Keratinocyte (primary cell): Measurements from ENCODE around the gene TENM4. TPM values are rescaled to one million over a fixed set of nuclear protein-coding genes. Genes with fewer than 3 reads are reported as not detected.

ENCODE experiments used
- DNase-seq: peaks from one replicate; pipeline ENCODE4 v3.0.0-alpha.2; 2011; ENCODE audit warnings: low read depth, missing footprints, low spot score
- FAIRE-seq: peaks from 2 replicates; lab custom pipeline; 2011; peaks lifted over from hg19 to GRCh38; lab: Jason Lieb, UNC
- H2AFZ ChIP-seq: 2 replicates; pipeline ENCODE4 v1.6.0; 2012; ENCODE audit warnings: low read length, control low read depth, inconsistent platforms; ENCODE audit not compliant: control insufficient read depth
- H3K27ac ChIP-seq: 2 replicates; pipeline ENCODE4 v1.5.1; 2011; ENCODE audit warnings: low read length; ENCODE audit not compliant: control insufficient read depth, insufficient read depth
- H3K27me3 ChIP-seq: 3 replicates; pipeline ENCODE4 v1.6.0; 2011; ENCODE audit warnings: low read length; ENCODE audit not compliant: control insufficient read depth, insufficient read depth; ENCODE audit errors: extremely low read depth
- H3K36me3 ChIP-seq, 2 experiments: 2 replicates in 1 of 2; 3 replicates in 1 of 2; pipeline ENCODE4 v1.5.1; 2011; ENCODE audit warnings: low read length in 2 of 2, mild to moderate bottlenecking in 1 of 2; ENCODE audit not compliant: control insufficient read depth in 2 of 2, insufficient read depth in 2 of 2; ENCODE audit errors: extremely low read depth in 1 of 2
- H3K4me1 ChIP-seq: 3 replicates; pipeline ENCODE4 v1.5.1; 2011; ENCODE audit warnings: low read length; ENCODE audit not compliant: control insufficient read depth, insufficient read depth; ENCODE audit errors: extremely low read depth
- H3K4me2 ChIP-seq: 3 replicates; pipeline ENCODE4 v1.6.0; 2011; ENCODE audit warnings: low read depth, low read length; ENCODE audit not compliant: control insufficient read depth, insufficient read depth; ENCODE audit errors: extremely low read depth
- H3K4me3 ChIP-seq, 3 experiments: fragments of 200-600 bp in 1 of 3; sonication (generic) in 1 of 3; 2 replicates in 2 of 3; 3 replicates in 1 of 3; pipeline ENCODE4 v1.5.1; 2011 to 2016; ENCODE audit warnings: low read length in 3 of 3, mild to moderate bottlenecking in 3 of 3, control low read depth in 2 of 3, inconsistent platforms in 1 of 3, low read depth in 1 of 3, mixed read lengths in 1 of 3, mixed run types in 1 of 3, moderate library complexity in 1 of 3; ENCODE audit not compliant: control insufficient read depth in 2 of 3, insufficient read depth in 2 of 3; ENCODE audit errors: extremely low read depth in 1 of 3
- H3K79me2 ChIP-seq: 2 replicates; pipeline ENCODE4 v1.6.0; 2012; ENCODE audit warnings: low read length; ENCODE audit not compliant: control insufficient read depth, insufficient read depth
- H3K9ac ChIP-seq: 3 replicates; pipeline ENCODE4 v1.6.0; 2011; ENCODE audit warnings: low read length; ENCODE audit not compliant: control insufficient read depth, insufficient read depth; ENCODE audit errors: extremely low read depth
- H3K9me1 ChIP-seq: 3 replicates; pipeline ENCODE4 v1.6.0; 2011; ENCODE audit warnings: low read length; ENCODE audit not compliant: control insufficient read depth, insufficient read depth; ENCODE audit errors: extremely low read depth
- H3K9me3 ChIP-seq: 2 replicates; pipeline ENCODE4 v1.5.1; 2012; ENCODE audit warnings: low read depth, low read length; ENCODE audit not compliant: control insufficient read depth
- H4K20me1 ChIP-seq: 3 replicates; pipeline ENCODE4 v1.6.0; 2011; ENCODE audit warnings: low read length; ENCODE audit not compliant: control insufficient read depth, insufficient read depth; ENCODE audit errors: extremely low read depth
- CTCF ChIP-seq, 3 experiments: IDR thresholded peaks in 1 of 3; conservative IDR thresholded peaks in 1 of 3; optimal IDR thresholded peaks in 1 of 3; 2 replicates in 2 of 3; 3 replicates in 1 of 3; pipeline versions ENCODE3 to v1.5.1; 2011; ENCODE audit warnings: low read length in 3 of 3, mild to moderate bottlenecking in 3 of 3, moderate library complexity in 2 of 3, control low read depth in 1 of 3, inconsistent platforms in 1 of 3; ENCODE audit not compliant: insufficient read depth in 2 of 3; ENCODE audit errors: extremely low read depth in 1 of 3
- EZH2 ChIP-seq: IDR thresholded peaks from one replicate; pipeline ENCODE4 v1.6.1; 2012; ENCODE audit warnings: inconsistent platforms, mild to moderate bottlenecking, low read length, moderate library complexity
- dilution Hi-C: fragments of 300-500 bp; cut with MboI; formaldehyde crosslinking; loops from one replicate; pipeline ENCODE4 v1.7.0; 2020; ENCODE audit warnings: low sequenced_read_pairs; ENCODE audit not compliant: extremely low pct_ligation_motif_present
- polyA plus RNA-seq, 5 experiments: library from polyadenylated mRNA; depleted of rRNA in 3 of 5; stranded (reverse) in 3 of 5; stranded (forward) in 1 of 5; unstranded in 1 of 5; fragments of >200 nt; gene quantifications; 1 replicate in 1 of 5; 2 replicates in 3 of 5; 3 replicates in 1 of 5; pipeline versions ENCODE4 v1.2.1 to v1.2.3, GENCODE V29; 2011 to 2012; ENCODE audit warnings: missing spikeins in 2 of 5, low read depth in 1 of 5, low replicate concordance in 1 of 5

Gene TENM4
- polyA plus RNA-seq, 1 donor (not counting 4 experiments of a cell fraction or from before 2014, with no cell fraction given) = 3.5 TPM

- no peak overlapping the region for H3K9ac ChIP-seq
- H3K4me2 ChIP-seq = no peak overlapping the region
- peaks cover 22% of the 10 kb centered on the region for H3K4me1 ChIP-seq
- no peak overlapping the region for H3K4me3 ChIP-seq
- H2AFZ ChIP-seq = no peak overlapping the region
- DNase-seq = no peak
- H4K20me1 ChIP-seq = no peaks in the 10 kb centered on the region
- no peaks in the 10 kb centered on the region for H3K9me1 ChIP-seq
- H3K27me3 ChIP-seq = no peaks in the 10 kb centered on the region
- H3K9me3 ChIP-seq = no peaks in the 10 kb centered on the region
- FAIRE-seq = no peak
- TF ChIP-seq EZH2 (no peak), CTCF (optimal IDR thresholded peaks at IDR 0.05 in 1 of 3, IDR thresholded peaks at IDR 0.05 in 1 of 3, conservative IDR thresholded peaks at IDR 0.05 in 1 of 3; ENCODE audit: extremely low read depth in 1 of 3, insufficient read depth in 2 of 3, low read length in 3 of 3) (no peak)
- H3K79me2 ChIP-seq = no peaks in the 10 kb centered on the region
- dilution Hi-C loops = no loop called here
- H3K27ac ChIP-seq = no peak overlapping the region
- H3K36me3 ChIP-seq = no peaks in the 10 kb centered on the region
Measured at GRCh38 chr11:78710417-78710816, 730.4 kb downstream of the TENM4 start.

GRCh38 chr11:78708388-78708787, 732.4 kb downstream of the TENM4 start:
- Histone ChIP-seq H3K4me3 (no peak overlapping the region), H4K20me1 (no peaks in the 10 kb centered on the region), H3K27ac (peak overlapping the region; percentile 43), H2AFZ (peak overlapping the region; percentile 35), H3K27me3 (no peaks in the 10 kb centered on the region), H3K9ac (no peak overlapping the region), H3K4me1 (peaks cover 10% of the 10 kb centered on the region), H3K9me3 (no peaks in the 10 kb centered on the region), H3K9me1 (no peaks in the 10 kb centered on the region), H3K79me2 (no peaks in the 10 kb centered on the region), H3K4me2 (peak overlapping the region; percentile 48), H3K36me3 (no peaks in the 10 kb centered on the region)
- FAIRE-seq = peak; percentile 99
- peak; percentile 85 for DNase-seq
- TF ChIP-seq CTCF (optimal IDR thresholded peaks at IDR 0.05 in 1 of 3, IDR thresholded peaks at IDR 0.05 in 1 of 3, conservative IDR thresholded peaks at IDR 0.05 in 1 of 3; ENCODE audit: extremely low read depth in 1 of 3, insufficient read depth in 2 of 3, low read length in 3 of 3) (no peak), EZH2 (no peak)
- dilution Hi-C loops = no loop called here
